Endothelial cell of umbilical vein (primary cell): ENCODE data around the gene PDCD1LG2. TPM values are rescaled to one million over a fixed set of nuclear protein-coding genes. Genes with fewer than 3 reads are reported as not detected.

ENCODE experiments used
- BruUV-seq: library from RNA; stranded (reverse); fragments of 400-500 nt; replicated peaks from 2 replicates; lab custom pipeline; 2021; lab: Mats Ljungman, UMichigan
- CTCF ChIA-PET: fragments of 300-600, 350-600 bp; sonication (Branson Sonifier 250); formaldehyde crosslinking; loops from one replicate; lab custom pipeline; 2021; ENCODE audit warnings: antibody characterized with exemption, inconsistent platforms; lab: Charles Lee
- POLR2A ChIA-PET: fragments of 300-600, 350-600 bp; sonication (Branson Sonifier 250); formaldehyde crosslinking; loops from one replicate; lab custom pipeline; 2021; ENCODE audit warnings: antibody characterized with exemption, inconsistent platforms; lab: Charles Lee
- DNase-seq: peaks from one replicate; pipeline ENCODE4 v3.0.0-alpha.2; 2011; ENCODE audit warnings: low read depth, low spot score
- FAIRE-seq: peaks from 2 replicates; lab custom pipeline; 2011; peaks lifted over from hg19 to GRCh38; lab: Jason Lieb, UNC
- H2AFZ ChIP-seq: 2 replicates; pipeline ENCODE4 v1.6.0; 2012; ENCODE audit warnings: low read depth, low read length, control low read depth, inconsistent platforms
- H3K27ac ChIP-seq: 2 replicates; pipeline ENCODE4 v1.5.1; 2011; ENCODE audit warnings: low read depth, mild to moderate bottlenecking, control low read depth, low read length, moderate library complexity; ENCODE audit not compliant: insufficient read depth
- H3K27me3 ChIP-seq, 2 experiments: 2 replicates each; pipeline versions ENCODE4 v1.6.0 to v1.6.1; 2011; ENCODE audit warnings: low read length in 2 of 2, mixed read lengths in 1 of 2; ENCODE audit not compliant: control insufficient read depth in 2 of 2, insufficient read depth in 2 of 2
- H3K36me3 ChIP-seq, 2 experiments: 2 replicates in 1 of 2; 3 replicates in 1 of 2; pipeline ENCODE4 v1.5.1; 2011; ENCODE audit warnings: low read length in 2 of 2, mild to moderate bottlenecking in 1 of 2, moderate library complexity in 1 of 2; ENCODE audit not compliant: control insufficient read depth in 2 of 2, insufficient read depth in 2 of 2; ENCODE audit errors: extremely low read depth in 1 of 2
- H3K4me1 ChIP-seq: 3 replicates; pipeline ENCODE4 v1.5.1; 2011; ENCODE audit warnings: mild to moderate bottlenecking, low read length; ENCODE audit not compliant: control insufficient read depth, insufficient read depth; ENCODE audit errors: extremely low read depth
- H3K4me2 ChIP-seq: 2 replicates; pipeline ENCODE4 v1.6.1; 2011; ENCODE audit warnings: low read length, control low read depth, mixed read lengths; ENCODE audit not compliant: insufficient read depth
- H3K4me3 ChIP-seq, 3 experiments: fragments of 200-600 bp in 1 of 3; sonication (generic), shearing (Covaris generic) in 1 of 3; replicated peaks in 1 of 3; 2 replicates each; pipeline ENCODE4 v1.5.1; 2011 to 2016; ENCODE audit warnings: control low read depth in 3 of 3, low read length in 3 of 3, mild to moderate bottlenecking in 2 of 3, inconsistent platforms in 1 of 3, low read depth in 1 of 3, moderate library complexity in 1 of 3; ENCODE audit not compliant: insufficient read depth in 1 of 3
- H3K79me2 ChIP-seq: 2 replicates; pipeline ENCODE4 v1.6.0; 2012; ENCODE audit warnings: low read length, inconsistent platforms; ENCODE audit not compliant: control insufficient read depth, insufficient read depth
- H3K9ac ChIP-seq: replicated peaks from 2 replicates; pipeline ENCODE3; 2011; ENCODE audit warnings: low read length, control low read depth; ENCODE audit not compliant: insufficient read depth; ENCODE audit errors: extremely low read depth
- H3K9me1 ChIP-seq: replicated peaks from 3 replicates; pipeline ENCODE4 v1.6.0; 2011; ENCODE audit warnings: mild to moderate bottlenecking, low read length; ENCODE audit not compliant: control insufficient read depth, insufficient read depth; ENCODE audit errors: extremely low read depth
- H3K9me3 ChIP-seq: replicated peaks from 2 replicates; pipeline ENCODE4 v1.5.1; 2012; ENCODE audit warnings: low read length, inconsistent platforms; ENCODE audit not compliant: control insufficient read depth, insufficient read depth
- H4K20me1 ChIP-seq: replicated peaks from 2 replicates; pipeline ENCODE3; 2011; ENCODE audit warnings: mild to moderate bottlenecking, low read length; ENCODE audit not compliant: control insufficient read depth, insufficient read depth; ENCODE audit errors: extremely low read depth
- CTCF ChIP-seq, 2 donors: IDR thresholded peaks; 1 replicate in 1 of 2; 2 replicates in 1 of 2; pipeline ENCODE4 v1.5.1; 2011; ENCODE audit warnings: low read length in 2 of 2, mild to moderate bottlenecking in 2 of 2, moderate library complexity in 2 of 2, control low read depth in 1 of 2, inconsistent platforms in 1 of 2, low read depth in 1 of 2; ENCODE audit not compliant: insufficient read depth in 1 of 2; ENCODE audit errors: extremely low read depth in 1 of 2
- EZH2 ChIP-seq: IDR thresholded peaks from 2 replicates; pipeline ENCODE4 v1.6.1; 2012; ENCODE audit warnings: borderline replicate concordance, low read depth, mild to moderate bottlenecking, moderate library complexity, low read length, inconsistent platforms; ENCODE audit not compliant: severe bottlenecking
- FOS ChIP-seq: IDR thresholded peaks from 2 replicates; pipeline ENCODE4 v1.6.1; 2011; ENCODE audit warnings: mild to moderate bottlenecking, low read length, moderate library complexity, borderline replicate concordance; ENCODE audit not compliant: insufficient read depth
- GATA2 ChIP-seq: IDR thresholded peaks from 2 replicates; pipeline ENCODE4 v1.7.0; 2011; ENCODE audit warnings: low read depth, mild to moderate bottlenecking, moderate library complexity, mixed read lengths, low read length; ENCODE audit not compliant: insufficient read length, insufficient read depth
- JUN ChIP-seq: IDR thresholded peaks from 2 replicates; pipeline ENCODE4 v1.6.1; 2011; ENCODE audit warnings: borderline replicate concordance, low read depth; ENCODE audit not compliant: insufficient read length, insufficient read depth
- MYC ChIP-seq: IDR thresholded peaks from one replicate; pipeline ENCODE4 v1.6.1; 2011; ENCODE audit warnings: mild to moderate bottlenecking, low read depth, low read length
- POLR2A ChIP-seq: IDR thresholded peaks from 2 replicates; pipeline ENCODE4 v1.6.1; 2012; ENCODE audit warnings: low read depth, mild to moderate bottlenecking, control low read depth, low read length
- POLR2AphosphoS5 ChIP-seq: IDR thresholded peaks from 2 replicates; pipeline ENCODE4 v1.6.1; 2012; ENCODE audit warnings: low read depth, mild to moderate bottlenecking, control low read depth, low read length, moderate library complexity; ENCODE audit not compliant: insufficient read depth
- dilution Hi-C: fragments of 300-500 bp; cut with MboI; formaldehyde crosslinking; loops from one replicate; pipeline ENCODE4 v1.15.0; 2019; ENCODE audit warnings: low sequenced_read_pairs; ENCODE audit not compliant: extremely low pct_ligation_motif_present
- intact Hi-C: fragments of 100-400 bp; cut with micrococcal nuclease; formaldehyde crosslinking; loops from one replicate; pipeline ENCODE4 v1.10.0; 2022
- polyA plus RNA-seq, 4 experiments: library from polyadenylated mRNA; depleted of rRNA in 3 of 4; stranded (reverse) in 3 of 4; unstranded in 1 of 4; fragments of >200 nt; gene quantifications; 2 replicates each; pipeline versions ENCODE4 v1.2.1 to v1.2.3, GENCODE V29; 2011 to 2012; ENCODE audit warnings: missing spikeins in 1 of 4
- total RNA-seq: library from RNA; stranded (reverse); gene quantifications from 2 replicates; pipeline ENCODE4 v1.2.3, GENCODE V29; 2021
- TF ChIP-seq, protein P1 (sequence below): IDR thresholded peaks from 2 replicates; pipeline ENCODE4 v1.6.1; 2011; ENCODE audit not compliant: insufficient read depth, insufficient read length

Gene PDCD1LG2
- total and polyA plus RNA-seq, 2 donors (not counting 3 experiments of a cell fraction or from before 2014, with no cell fraction given), result 7.9 to 9.5 TPM

GRCh38 chr9:5480919-5481318, 29.4 kb upstream of the PDCD1LG2 start:
- H3K79me2 ChIP-seq, result no peaks in the 10 kb centered on the region
- H2AFZ ChIP-seq, result no peak overlapping the region
- H3K4me3 ChIP-seq, result no peak overlapping the region
- no peak for TF ChIP-seq EZH2
- TF ChIP-seq CTCF (IDR thresholded peaks at IDR 0.05; ENCODE audit: extremely low read depth in 1 of 2, insufficient read depth in 1 of 2, low read depth in 1 of 2, low read length in 2 of 2), result no peak
- no peak for TF ChIP-seq FOS
- no peak for TF ChIP-seq GATA2
- no peak for TF ChIP-seq MYC
- no peak for TF ChIP-seq POLR2AphosphoS5
- TF ChIP-seq, protein P1, sequence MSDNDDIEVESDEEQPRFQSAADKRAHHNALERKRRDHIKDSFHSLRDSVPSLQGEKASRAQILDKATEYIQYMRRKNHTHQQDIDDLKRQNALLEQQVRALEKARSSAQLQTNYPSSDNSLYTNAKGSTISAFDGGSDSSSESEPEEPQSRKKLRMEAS, result no peak
- TF ChIP-seq JUN, result no peak
- no peak for TF ChIP-seq POLR2A
- DNase-seq (no peak), FAIRE-seq (peak; percentile 4)
- H3K27ac ChIP-seq, result no peak overlapping the region
- intact Hi-C loops, result no loop called here
- no peaks in the 10 kb centered on the region for H3K4me1 ChIP-seq
- ChIA-PET CTCF (interaction anchor here (1.1 kb wide), 1 partner anchor 9 kb away, joined by 5 read pairs; no protein-coding TSS in a partner anchor), POLR2A (no interaction called here)
- H3K36me3 ChIP-seq, result no peaks in the 10 kb centered on the region
- H3K9me3 ChIP-seq, result no peaks in the 10 kb centered on the region
- no peak overlapping the region for H3K9ac ChIP-seq
- H3K4me2 ChIP-seq, result no peak overlapping the region
- no peaks in the 10 kb centered on the region for H4K20me1 ChIP-seq
- H3K9me1 ChIP-seq, result no peaks in the 10 kb centered on the region
- dilution Hi-C loops, result no loop called here
- no TSS peak for BruUV-seq
- H3K27me3 ChIP-seq, result no peaks in the 10 kb centered on the region
